Glomerular visceral epithelial cell (primary cell): ENCODE data around the gene MACROD2.
"Not testable (repeated sequence)": the region's sequence is repeated elsewhere in the genome, so short reads cannot be mapped to it uniquely, and the experiment has no call there.

Experiments
- DNase-seq: peaks from one replicate; pipeline ENCODE4 v3.0.0-alpha.2; 2016; ENCODE audit errors: extremely low spot score

MACROD2 gene

GRCh38 chr20:14264869-14265268 is 269.6 kb downstream of the MACROD2 start:
- no peak for DNase-seq

- no peak for DNase-seq
Observed at GRCh38 chr20:14266246-14266645, 270.9 kb downstream of the MACROD2 start.

GRCh38 chr20:14270751-14271150 is 275.4 kb downstream of the MACROD2 start:
- DNase-seq: not testable (repeated sequence)

GRCh38 chr20:14282140-14282539 is 286.8 kb downstream of the MACROD2 start:
- no peak for DNase-seq

GRCh38 chr20:14284443-14284842 is 289.1 kb downstream of the MACROD2 start:
- no peak for DNase-seq

- DNase-seq: peak; percentile 28
Observed at GRCh38 chr20:14288341-14289330, 293.3 kb downstream of the MACROD2 start.

GRCh38 chr20:14291502-14291901 is 296.2 kb downstream of the MACROD2 start:
- DNase-seq: no peak

GRCh38 chr20:14295238-14295637 is 299.9 kb downstream of the MACROD2 start:
- no peak for DNase-seq

- DNase-seq: no peak
Observed at GRCh38 chr20:14295770-14296309, 300.5 kb downstream of the MACROD2 start.

- DNase-seq: no peak
Observed at GRCh38 chr20:14299831-14300230, 304.5 kb downstream of the MACROD2 start.

- DNase-seq: no peak
Observed at GRCh38 chr20:14303106-14303505, 307.8 kb downstream of the MACROD2 start.

- no peak for DNase-seq
Observed at GRCh38 chr20:14303651-14304050, 308.3 kb downstream of the MACROD2 start.

GRCh38 chr20:14304472-14304871 is 309.2 kb downstream of the MACROD2 start:
- DNase-seq: no peak

- no peak for DNase-seq
Observed at GRCh38 chr20:14307956-14308355, 312.6 kb downstream of the MACROD2 start.

GRCh38 chr20:14310977-14311627 is 315.8 kb downstream of the MACROD2 start:
- DNase-seq: no peak

GRCh38 chr20:14312001-14312400 is 316.7 kb downstream of the MACROD2 start:
- no peak for DNase-seq

GRCh38 chr20:14313341-14314020 is 318.2 kb downstream of the MACROD2 start:
- DNase-seq: no peak

GRCh38 chr20:14319704-14320103 is 324.4 kb downstream of the MACROD2 start:
- no peak for DNase-seq

- DNase-seq: no peak
Observed at GRCh38 chr20:14331646-14332045, 336.3 kb downstream of the MACROD2 start.

GRCh38 chr20:14332866-14333265 is 337.6 kb downstream of the MACROD2 start:
- no peak for DNase-seq

- no peak for DNase-seq
Observed at GRCh38 chr20:14333721-14334120, 338.4 kb downstream of the MACROD2 start.

GRCh38 chr20:14334306-14334930 is 339.1 kb downstream of the MACROD2 start:
- peak; percentile 46 for DNase-seq
